Sigmoid colon (tissue), 7 donors: ENCODE data around the gene PEX7. TPM values are rescaled to one million over a fixed set of nuclear protein-coding genes. Genes with fewer than 3 reads are reported as not detected.

ENCODE experiments used
- DNase-seq: peaks from one replicate; pipeline ENCODE4 v3.0.0-alpha.2; 2019
- H3K27ac ChIP-seq, 4 donors: fragments of 200-600 bp; sonication (generic); one replicate each; pipeline ENCODE4 v1.5.1; 2016 to 2019; ENCODE audit warnings: mild to moderate bottlenecking in 1 of 4
- H3K27me3 ChIP-seq, 3 donors: fragments of 200-600 bp; sonication (generic); one replicate each; pipeline ENCODE4 v1.5.1; 2019; ENCODE audit warnings: mild to moderate bottlenecking in 1 of 3
- H3K36me3 ChIP-seq, 4 donors: fragments of 200-600 bp; sonication (generic); one replicate each; pipeline ENCODE4 v1.5.1; 2016 to 2019
- H3K4me1 ChIP-seq, 4 donors: fragments of 200-600 bp; sonication (generic); one replicate each; pipeline ENCODE4 v1.5.1; 2017 to 2019
- H3K4me3 ChIP-seq, 4 donors: fragments of 200-600 bp; sonication (generic); one replicate each; pipeline ENCODE4 v1.5.1; 2017 to 2019; ENCODE audit warnings: mild to moderate bottlenecking in 2 of 4, moderate library complexity in 1 of 4
- H3K9me3 ChIP-seq, 4 donors: fragments of 200-600 bp in 3 of 4; sonication (generic) in 3 of 4; one replicate each; pipeline versions ENCODE4 v1.5.1 to v1.6.1; 2013 to 2019
- CTCF ChIP-seq, 4 experiments: fragments of 450-650 bp in 3 of 4; fragments of 200-600 bp in 1 of 4; IDR thresholded peaks; one replicate each; pipeline ENCODE4 v1.5.1; 2016 to 2019; ENCODE audit warnings: antibody characterized with exemption in 4 of 4, mild to moderate bottlenecking in 3 of 4, moderate library complexity in 2 of 4
- EP300 ChIP-seq, 4 donors: sonication (generic); formaldehyde crosslinking; IDR thresholded peaks; one replicate each; pipeline ENCODE4 v1.6.1; 2017; ENCODE audit warnings: antibody characterized with exemption in 4 of 4
- POLR2A ChIP-seq, 2 donors: fragments of 450-650 bp; IDR thresholded peaks; one replicate each; pipeline ENCODE4 v1.6.1; 2016; ENCODE audit warnings: antibody characterized with exemption in 2 of 2, mild to moderate bottlenecking in 2 of 2, moderate library complexity in 2 of 2
- POLR2AphosphoS5 ChIP-seq, 4 donors: sonication (generic); formaldehyde crosslinking; IDR thresholded peaks; one replicate each; pipeline ENCODE4 v1.6.1; 2017; ENCODE audit warnings: antibody characterized with exemption in 4 of 4
- WGBS, 2 donors: extraction: QIAGEN DNeasy Blood & Tissue Kit; methylation state at CpG; one replicate each; pipeline ENCODE4 v1.1.7; 2013; 5-methylcytosine and 5-hydroxymethylcytosine counted together
- intact Hi-C: fragments of 100-400 bp; cut with DNase I; formaldehyde crosslinking; loops from one replicate; pipeline ENCODE4 v1.15.1; 2023
- polyA plus RNA-seq, 3 donors: library from polyadenylated mRNA; stranded (reverse); fragments of 200-250 nt; gene quantifications; one replicate each; pipeline ENCODE4 v1.2.3, GENCODE V29; 2013
- total RNA-seq, 4 donors: library from RNA; depleted of rRNA; stranded (reverse); fragments of >200 nt; gene quantifications; one replicate each; pipeline ENCODE4 v1.1.0, GENCODE V29; 2016
- donor health status: healthy with polysubstance abuse.
- donor health status: Bipolar disorder and iron deficiency.
- donor health status: healthy.

The PEX7 gene
- total and polyA plus RNA-seq, 7 donors, result 2.9 to 15.0 (median 6.9) TPM

- H3K4me1 ChIP-seq, result peaks cover 0 to 4% (median 2%) of the 10 kb centered on the region in 4 donors
- H3K27me3 ChIP-seq, result no peaks in the 10 kb centered on the region
- 67 to 88% methylated on average over 4 of the region's 4 CpGs for WGBS, 2 donors
- H3K36me3 ChIP-seq, result no peaks in the 10 kb centered on the region
- no peak for DNase-seq
- no peaks in the 10 kb centered on the region for H3K9me3 ChIP-seq
- intact Hi-C loops, result no loop called here
- H3K4me3 ChIP-seq, result no peak overlapping the region
- TF ChIP-seq POLR2A (IDR thresholded peaks at IDR 0.05), result no peak
- TF ChIP-seq CTCF (IDR thresholded peaks at IDR 0.05), result no peak
- TF ChIP-seq EP300 (IDR thresholded peaks at IDR 0.05), result no peak
- TF ChIP-seq POLR2AphosphoS5 (IDR thresholded peaks at IDR 0.05), result no peak
- H3K27ac ChIP-seq, result no peak overlapping the region
These were observed 67.9 kb downstream of the PEX7 start for GRCh38 chr6:136890194-136890839.

DNA sequence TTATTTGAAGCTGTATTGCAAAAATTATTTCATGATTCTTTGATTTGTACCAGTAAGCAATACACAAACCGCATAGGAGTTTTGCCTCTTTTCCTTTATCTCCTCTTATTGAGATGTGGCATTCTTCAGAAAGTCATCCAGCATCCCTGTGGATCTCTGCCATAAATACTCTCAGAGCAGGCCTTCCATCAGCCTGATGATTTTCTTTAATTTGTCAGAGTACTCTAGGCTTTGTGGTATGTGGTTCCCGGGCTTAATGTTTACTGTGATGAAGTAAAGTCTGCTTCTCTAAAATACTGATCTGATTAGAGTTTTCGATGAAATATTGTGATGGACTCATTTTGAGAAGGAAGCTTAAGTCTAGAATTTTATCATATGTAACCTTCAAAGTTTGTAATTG is 68.6 kb downstream of the PEX7 start:
- no peak for TF ChIP-seq POLR2AphosphoS5 (IDR thresholded peaks at IDR 0.05)
- no peak for TF ChIP-seq EP300 (IDR thresholded peaks at IDR 0.05)
- no peak for TF ChIP-seq POLR2A (IDR thresholded peaks at IDR 0.05)
- TF ChIP-seq CTCF (IDR thresholded peaks at IDR 0.05), result no peak
- Histone ChIP-seq H3K27ac (no peak overlapping the region), H3K9me3 (no peaks in the 10 kb centered on the region), H3K36me3 (no peaks in the 10 kb centered on the region), H3K4me3 (no peak overlapping the region), H3K4me1 (peaks cover 0 to 4% (median 2%) of the 10 kb centered on the region in 4 donors), H3K27me3 (no peaks in the 10 kb centered on the region)
- no peak for DNase-seq
- intact Hi-C loops, result no loop called here
- 87 to 95% methylated on average over 3 of the region's 3 CpGs for WGBS, 2 donors

GRCh38 chr6:136893187-136893586 is 70.8 kb downstream of the PEX7 start:
- no peak overlapping the region for H3K27ac ChIP-seq
- intact Hi-C loops, result no loop called here
- no peaks in the 10 kb centered on the region for H3K27me3 ChIP-seq
- H3K4me1 ChIP-seq, result peaks cover 0 to 4% (median 2%) of the 10 kb centered on the region in 4 donors
- WGBS, 2 donors, result 85 to 91% methylated on average over 5 of the region's 5 CpGs
- no peak for DNase-seq
- no peak overlapping the region for H3K4me3 ChIP-seq
- no peak for TF ChIP-seq POLR2AphosphoS5 (IDR thresholded peaks at IDR 0.05)
- no peak for TF ChIP-seq CTCF (IDR thresholded peaks at IDR 0.05)
- TF ChIP-seq EP300 (IDR thresholded peaks at IDR 0.05), result no peak
- TF ChIP-seq POLR2A (IDR thresholded peaks at IDR 0.05), result no peak
- H3K36me3 ChIP-seq, result peaks cover 0 to 2% (median under 1%) of the 10 kb centered on the region in 4 donors
- H3K9me3 ChIP-seq, result no peaks in the 10 kb centered on the region

DNA sequence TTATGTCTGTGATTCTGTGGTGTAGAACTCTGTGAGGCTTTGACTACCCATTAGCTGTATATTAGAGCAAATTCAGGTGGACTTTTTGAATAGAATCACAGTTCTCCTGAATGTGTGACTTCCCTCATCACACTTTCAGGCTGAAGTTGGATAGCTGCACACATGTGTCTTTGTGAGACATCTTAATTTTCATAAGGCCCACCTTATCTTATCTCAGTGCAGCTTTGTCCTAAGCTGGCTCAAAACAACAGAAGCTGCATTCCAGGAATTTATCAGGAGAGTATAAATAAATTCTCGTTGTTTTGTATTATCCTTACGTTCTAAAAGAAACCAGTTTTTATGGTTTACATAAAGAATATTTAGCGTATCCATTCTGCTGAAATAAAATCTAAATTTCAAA is 73.5 kb downstream of the PEX7 start:
- WGBS, 2 donors, result 92 to 93% methylated on average over 3 of the region's 3 CpGs
- no peak overlapping the region for H3K27ac ChIP-seq
- TF ChIP-seq POLR2AphosphoS5 (IDR thresholded peaks at IDR 0.05) (no peak), EP300 (IDR thresholded peaks at IDR 0.05) (no peak), POLR2A (IDR thresholded peaks at IDR 0.05) (no peak), CTCF (IDR thresholded peaks at IDR 0.05) (no peak)
- peaks cover 0 to 28% (median 2%) of the 10 kb centered on the region in 4 donors for H3K36me3 ChIP-seq
- H3K9me3 ChIP-seq, result no peaks in the 10 kb centered on the region
- H3K4me3 ChIP-seq, result no peak overlapping the region
- DNase-seq, result no peak
- no peaks in the 10 kb centered on the region for H3K4me1 ChIP-seq
- intact Hi-C loops, result no loop called here
- H3K27me3 ChIP-seq, result no peaks in the 10 kb centered on the region

- Histone ChIP-seq H3K9me3 (no peaks in the 10 kb centered on the region), H3K27me3 (no peaks in the 10 kb centered on the region), H3K4me3 (no peak overlapping the region), H3K4me1 (no peaks in the 10 kb centered on the region), H3K27ac (no peak overlapping the region), H3K36me3 (peaks cover 0 to 31% (median 2%) of the 10 kb centered on the region in 4 donors)
- TF ChIP-seq EP300 (IDR thresholded peaks at IDR 0.05), result no peak
- no peak for TF ChIP-seq CTCF (IDR thresholded peaks at IDR 0.05)
- TF ChIP-seq POLR2AphosphoS5 (IDR thresholded peaks at IDR 0.05), result no peak
- no peak for TF ChIP-seq POLR2A (IDR thresholded peaks at IDR 0.05)
- no peak for DNase-seq
- intact Hi-C loops, result no loop called here
- WGBS, 2 donors, result 88 to 95% methylated on average over 1 of the region's 1 CpG
These were observed 74.7 kb downstream of the PEX7 start for GRCh38 chr6:136897071-136897470.
